HepG2 (cell line): ENCODE results near the gene HIRA. TPM values are rescaled to one million over a fixed set of nuclear protein-coding genes. Genes with fewer than 3 reads are reported as not detected.

Experiments used
- ATAC-seq: fragments of 200-7000 bp; cut with Tn5 transposase; 3 replicates; pipeline ENCODE4 v1.9.1; 2020; ENCODE audit warnings: mild to moderate bottlenecking, moderate library complexity
- BruUV-seq: library from RNA; stranded (reverse); fragments of 400-500 nt; replicated peaks from 2 replicates; lab custom pipeline; 2021; lab: Mats Ljungman, UMichigan
- CTCF ChIA-PET: fragments of 300-600 bp; formaldehyde crosslinking; extraction: SDS; loops from one replicate; lab custom pipeline; 2021; ENCODE audit warnings: low total read pairs, inconsistent platforms, low intra/inter-chr PET ratio; lab: Yijun Ruan, JAX
- POLR2A ChIA-PET: fragments of 350-600 bp; sonication (Branson Sonifier 250); formaldehyde crosslinking; loops from one replicate; lab custom pipeline; 2020; ENCODE audit warnings: antibody characterized with exemption, inconsistent platforms; lab: Yijun Ruan, JAX
- DNase-seq: peaks from one replicate; pipeline ENCODE4 v3.0.0-alpha.2; 2015; ENCODE audit warnings: low spot score
- FAIRE-seq: peaks from 3 replicates; lab custom pipeline; 2011; peaks lifted over from hg19 to GRCh38; lab: Jason Lieb, UNC
- H2AFZ ChIP-seq: one replicate; pipeline ENCODE4 v1.6.1; 2011; ENCODE audit warnings: low read length, inconsistent platforms
- H3K27ac ChIP-seq: fragments of 300-600 bp; 3 replicates; pipeline ENCODE4 v1.8.0; 2011; ENCODE audit warnings: mixed run types, mild to moderate bottlenecking, mixed read lengths, low read length, inconsistent platforms; ENCODE audit not compliant: insufficient read depth; ENCODE audit errors: extremely low read length
- H3K27me3 ChIP-seq, 2 experiments: fragments of 200-600 bp in 1 of 2; 2 replicates in 1 of 2; 3 replicates in 1 of 2; pipeline versions ENCODE4 v1.6.0 to v1.8.0; 2011; ENCODE audit warnings: low read length in 2 of 2, mild to moderate bottlenecking in 2 of 2, moderate library complexity in 2 of 2, inconsistent platforms in 1 of 2; ENCODE audit not compliant: insufficient read depth in 2 of 2, control insufficient read depth in 1 of 2
- H3K36me3 ChIP-seq, 2 experiments: fragments of 200-600 bp in 1 of 2; replicated peaks in 1 of 2; 2 replicates in 1 of 2; 3 replicates in 1 of 2; pipeline versions ENCODE4 v1.5.1 to v1.8.0; 2011; ENCODE audit warnings: low read length in 2 of 2, inconsistent platforms in 1 of 2; ENCODE audit not compliant: insufficient read depth in 2 of 2, control insufficient read depth in 1 of 2
- H3K4me1 ChIP-seq: 2 replicates; pipeline ENCODE4 v1.5.1; 2012; ENCODE audit warnings: low read length, inconsistent platforms; ENCODE audit not compliant: insufficient read depth
- H3K4me2 ChIP-seq: 2 replicates; pipeline ENCODE4 v1.6.0; 2011; ENCODE audit warnings: low read depth, low read length, inconsistent platforms
- H3K4me3 ChIP-seq, 3 experiments: fragments of 200-600 bp in 1 of 3; sonication (generic), shearing (Covaris generic) in 1 of 3; replicated peaks in 1 of 3; 2 replicates each; pipeline ENCODE4 v1.5.1; 2011 to 2016; ENCODE audit warnings: low read length in 3 of 3, inconsistent platforms in 2 of 3, low read depth in 2 of 3, mild to moderate bottlenecking in 2 of 3, control low read depth in 1 of 3, mixed read lengths in 1 of 3; ENCODE audit not compliant: insufficient read depth in 1 of 3
- H3K79me2 ChIP-seq: one replicate; pipeline ENCODE4 v1.6.1; 2011; ENCODE audit warnings: low read length, inconsistent platforms; ENCODE audit not compliant: insufficient read depth
- H3K9ac ChIP-seq: 2 replicates; pipeline ENCODE4 v1.6.0; 2011; ENCODE audit warnings: mild to moderate bottlenecking, low read depth, low read length, inconsistent platforms; ENCODE audit not compliant: insufficient read depth
- H3K9me3 ChIP-seq: 2 replicates; pipeline ENCODE4 v1.5.1; 2012; ENCODE audit warnings: mild to moderate bottlenecking, low read length
- H4K20me1 ChIP-seq: 2 replicates; pipeline ENCODE4 v1.6.0; 2011; ENCODE audit warnings: inconsistent platforms, mild to moderate bottlenecking, low read length, moderate library complexity; ENCODE audit not compliant: insufficient read depth
- ATRX ChIP-seq: sonication (generic); formaldehyde crosslinking; IDR thresholded peaks from 2 replicates; pipeline ENCODE4 v1.4.0; 2020; ENCODE audit warnings: missing genetic modification reagents, borderline replicate concordance
- EED ChIP-seq: sonication (generic); formaldehyde crosslinking; IDR thresholded peaks from 2 replicates; pipeline ENCODE4 v1.5.0; 2020; ENCODE audit warnings: mild to moderate bottlenecking, missing genetic modification reagents
- ESRRA ChIP-seq: sonication (generic); formaldehyde crosslinking; IDR thresholded peaks from 2 replicates; pipeline ENCODE4 v1.5.1; 2020; ENCODE audit warnings: mild to moderate bottlenecking, low read depth, missing genetic modification reagents
- MBNL3 ChIP-seq: fragments of 250-450 bp; sonication (Bioruptor Pico); conservative IDR thresholded peaks from 2 replicates; pipeline ENCODE4 v1.8.0; 2022; ENCODE audit warnings: mild to moderate bottlenecking, inconsistent platforms
- MTF1 ChIP-seq: sonication (generic); formaldehyde crosslinking; IDR thresholded peaks from 2 replicates; pipeline ENCODE4 v1.5.0; 2020; ENCODE audit warnings: missing genetic modification reagents
- PCBP1 ChIP-seq: fragments of 200-400 bp; formaldehyde crosslinking; IDR thresholded peaks from 2 replicates; pipeline ENCODE4 v1.6.1; 2017; ENCODE audit warnings: mild to moderate bottlenecking, low read depth, low read length, borderline replicate concordance
- SP5 ChIP-seq: IDR thresholded peaks from 2 replicates; pipeline ENCODE4 v1.6.1; 2016; ENCODE audit warnings: low read depth, borderline replicate concordance
- SUZ12 ChIP-seq: fragments of 150-350 bp; IDR thresholded peaks from 2 replicates; pipeline ENCODE4 v1.6.1; 2014; ENCODE audit warnings: low read depth, low read length
- ZNF138 ChIP-seq: sonication (generic); formaldehyde crosslinking; IDR thresholded peaks from 2 replicates; pipeline ENCODE4 v1.5.0; 2020; ENCODE audit warnings: mild to moderate bottlenecking, low read depth, missing genetic modification reagents
- ZNF230 ChIP-seq: sonication (generic); formaldehyde crosslinking; IDR thresholded peaks from 2 replicates; pipeline ENCODE4 v1.4.0; 2020; ENCODE audit warnings: mild to moderate bottlenecking, missing genetic modification reagents
- ZNF253 ChIP-seq: sonication (generic); formaldehyde crosslinking; IDR thresholded peaks from 2 replicates; pipeline ENCODE4 v1.8.0; 2022; ENCODE audit warnings: mild to moderate bottlenecking, missing genetic modification reagents, borderline replicate concordance
- ZNF484 ChIP-seq: sonication (generic); formaldehyde crosslinking; IDR thresholded peaks from 2 replicates; pipeline ENCODE4 v1.5.1; 2020; ENCODE audit warnings: mild to moderate bottlenecking, low read depth, missing genetic modification reagents, borderline replicate concordance
- ZNF530 ChIP-seq: sonication (generic); formaldehyde crosslinking; IDR thresholded peaks from 2 replicates; pipeline ENCODE4 v1.5.0; 2020; ENCODE audit warnings: low read depth, mild to moderate bottlenecking, missing genetic modification reagents
- ZNF564 ChIP-seq: sonication (generic); formaldehyde crosslinking; IDR thresholded peaks from 2 replicates; pipeline ENCODE4 v1.8.1; 2023; ENCODE audit warnings: mild to moderate bottlenecking, missing genetic modification reagents
- ZNF652 ChIP-seq: IDR thresholded peaks from 2 replicates; pipeline ENCODE4 v1.6.1; 2016; ENCODE audit warnings: low read depth, borderline replicate concordance
- WGBS: methylation state at CpG from one replicate; pipeline ENCODE4 v1.1.6; 2017; ENCODE audit warnings: low lambda C conversion rate; 5-methylcytosine and 5-hydroxymethylcytosine counted together
- in situ Hi-C: cut with HindIII; loops from 2 replicates; pipeline ENCODE4 v1.10.0; 2017; ENCODE audit warnings: low pct_unique_long_range_greater_than_20kb; ENCODE audit not compliant: extremely low pct_ligation_motif_present
- intact Hi-C: fragments of 100-400 bp; cut with micrococcal nuclease; formaldehyde crosslinking; loops from one replicate; pipeline ENCODE4 v1.10.0; 2022; ENCODE audit not compliant: unreplicated experiment
- polyA plus RNA-seq, 8 experiments: library from polyadenylated mRNA; depleted of rRNA in 3 of 8; stranded (reverse) in 7 of 8; unstranded in 1 of 8; fragments of >200 nt; fragmentation: Illumina TruSeq in 4 of 8; extraction: Trizol in 4 of 8; gene quantifications; 2 replicates each; pipeline versions ENCODE4 v1.2.1 to v1.2.3, GENCODE V29; 2011 to 2016; ENCODE audit warnings: low read depth in 4 of 8, missing spikeins in 1 of 8, mixed read lengths in 1 of 8; ENCODE audit not compliant: insufficient read depth in 1 of 8
- total RNA-seq, 5 experiments: library from RNA; depleted of rRNA; stranded (reverse); fragments of >200 nt; fragmentation: Illumina TruSeq; extraction: Trizol; gene quantifications; 2 replicates each; pipeline ENCODE4 v1.2.3, GENCODE V29; 2016; ENCODE audit warnings: low read depth in 1 of 5
- TF ChIP-seq, protein P1 (sequence below): sonication (generic); formaldehyde crosslinking; IDR thresholded peaks from 2 replicates; pipeline ENCODE4 v1.8.1; 2022; ENCODE audit warnings: mild to moderate bottlenecking, missing genetic modification reagents
- TF ChIP-seq, protein P2 (sequence below), 2 experiments: sonication (generic) in 1 of 2; formaldehyde crosslinking in 1 of 2; IDR thresholded peaks; 2 replicates each; pipeline versions ENCODE4 v1.5.1 to v1.6.1; 2011 to 2020; ENCODE audit warnings: borderline replicate concordance in 1 of 2, low read depth in 1 of 2, low read length in 1 of 2, mild to moderate bottlenecking in 1 of 2, missing genetic modification reagents in 1 of 2, moderate library complexity in 1 of 2
- TF ChIP-seq, protein P3 (sequence below): sonication (generic); formaldehyde crosslinking; IDR thresholded peaks from 2 replicates; pipeline ENCODE4 v1.4.0; 2020; ENCODE audit warnings: missing genetic modification reagents

HIRA gene
- total and polyA plus RNA-seq, 2 of the 13 experiments (the other 11 are each of a cell fraction or from before 2014, with no cell fraction given): 21.5 to 29.2 TPM

DNA sequence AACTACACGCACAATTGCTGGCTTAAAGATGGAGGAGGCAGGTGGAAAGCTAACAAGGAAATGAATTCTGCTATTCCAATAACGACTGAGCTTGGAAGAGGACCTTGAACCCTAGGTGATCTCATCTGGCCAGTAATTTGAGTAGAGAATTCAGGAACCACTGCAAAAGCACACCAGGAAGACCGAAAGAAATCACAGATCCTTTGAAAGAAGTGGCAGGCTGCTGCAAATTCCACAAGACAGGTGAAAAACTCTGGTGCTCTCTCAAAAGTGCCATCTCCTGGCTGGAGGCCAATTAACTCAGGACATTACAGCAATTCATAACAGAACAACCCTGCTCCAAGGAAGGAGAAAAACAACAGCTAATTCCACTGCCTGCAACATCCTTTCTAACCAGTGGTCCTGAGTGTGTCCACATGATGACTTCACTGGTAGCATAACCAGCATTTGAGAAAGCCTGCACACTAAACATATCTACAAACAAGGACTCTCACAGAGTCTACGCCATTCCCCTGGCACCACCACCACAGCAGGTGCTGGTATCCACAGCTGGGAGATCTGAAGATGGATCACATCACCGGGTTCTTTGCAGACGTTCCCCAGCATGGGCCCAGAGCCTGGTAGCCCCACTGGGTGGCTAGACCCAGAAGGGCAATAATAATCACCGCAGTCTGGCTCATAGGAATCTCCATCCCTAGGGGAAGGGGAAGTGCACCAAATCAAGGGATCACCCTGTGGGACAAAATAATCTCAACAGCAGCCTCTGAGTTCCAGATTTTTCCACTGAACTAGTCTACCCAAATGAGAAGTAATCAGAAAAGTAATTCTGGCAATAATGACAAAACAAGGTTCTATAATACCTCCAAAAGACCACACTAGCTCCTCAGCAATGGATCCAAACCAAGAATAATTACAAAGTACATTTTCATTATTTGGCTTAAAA is 95.1 kb downstream of the HIRA start (continued):
- TF ChIP-seq, protein P1, sequence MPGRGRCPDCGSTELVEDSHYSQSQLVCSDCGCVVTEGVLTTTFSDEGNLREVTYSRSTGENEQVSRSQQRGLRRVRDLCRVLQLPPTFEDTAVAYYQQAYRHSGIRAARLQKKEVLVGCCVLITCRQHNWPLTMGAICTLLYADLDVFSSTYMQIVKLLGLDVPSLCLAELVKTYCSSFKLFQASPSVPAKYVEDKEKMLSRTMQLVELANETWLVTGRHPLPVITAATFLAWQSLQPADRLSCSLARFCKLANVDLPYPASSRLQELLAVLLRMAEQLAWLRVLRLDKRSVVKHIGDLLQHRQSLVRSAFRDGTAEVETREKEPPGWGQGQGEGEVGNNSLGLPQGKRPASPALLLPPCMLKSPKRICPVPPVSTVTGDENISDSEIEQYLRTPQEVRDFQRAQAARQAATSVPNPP (CRISPR knock-in tag): no peak
- TF ChIP-seq, protein P2, sequence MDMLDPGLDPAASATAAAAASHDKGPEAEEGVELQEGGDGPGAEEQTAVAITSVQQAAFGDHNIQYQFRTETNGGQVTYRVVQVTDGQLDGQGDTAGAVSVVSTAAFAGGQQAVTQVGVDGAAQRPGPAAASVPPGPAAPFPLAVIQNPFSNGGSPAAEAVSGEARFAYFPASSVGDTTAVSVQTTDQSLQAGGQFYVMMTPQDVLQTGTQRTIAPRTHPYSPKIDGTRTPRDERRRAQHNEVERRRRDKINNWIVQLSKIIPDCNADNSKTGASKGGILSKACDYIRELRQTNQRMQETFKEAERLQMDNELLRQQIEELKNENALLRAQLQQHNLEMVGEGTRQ (IDR thresholded peaks at IDR 0.05; ENCODE audit: low read depth, low read length): no peak
- TF ChIP-seq, protein P2 (CRISPR knock-in tag; IDR thresholded peaks at IDR 0.05; ENCODE audit: borderline replicate concordance): no peak
- no peak for TF ChIP-seq ZNF484
- TF ChIP-seq, all 625 proteins: peak for 27

DNA sequence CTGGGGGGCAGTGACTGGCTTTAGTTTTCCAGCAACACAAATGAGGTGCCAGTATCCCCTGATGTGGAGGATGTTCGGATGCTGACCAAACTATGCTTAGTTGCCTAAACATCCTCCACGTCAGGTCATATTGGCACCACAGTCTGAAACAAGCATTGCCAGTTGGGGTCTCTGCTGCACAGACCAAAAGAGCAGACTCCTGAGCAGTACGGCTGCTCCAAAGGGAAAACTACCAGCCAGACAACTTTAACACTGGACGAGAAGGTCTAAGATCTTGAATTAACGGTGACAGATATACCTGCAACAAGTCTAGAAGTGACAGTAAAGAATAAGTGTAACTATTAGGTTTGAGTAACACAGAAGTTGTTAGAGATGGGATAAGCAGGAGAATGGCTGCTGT is 99.6 kb downstream of the HIRA start:
- Histone ChIP-seq H3K9me3 (peaks cover 5% of the 10 kb centered on the region; the same call in 1 of the 2 replicates), H3K27ac (no peak overlapping the region), H3K4me1 (peaks cover 15% of the 10 kb centered on the region), H3K9ac (no peak overlapping the region), H3K4me3 (no peak overlapping the region), H4K20me1 (no peaks in the 10 kb centered on the region), H3K36me3 (peaks cover 16 to 56% of the 10 kb centered on the region in 2 experiments; a peak in 4 of 5 replicates), H3K79me2 (no peaks in the 10 kb centered on the region), H3K27me3 (no peaks in the 10 kb centered on the region), H3K4me2 (no peak overlapping the region), H2AFZ (no peak overlapping the region)
- FAIRE-seq (no peak), DNase-seq (no peak), ATAC-seq (no peak)
- WGBS: 100% methylated on average over 5 of the region's 5 CpGs
- POLR2A ChIA-PET: no interaction called here
- no TSS peak for BruUV-seq
- CTCF ChIA-PET: no interaction called here
- TF ChIP-seq PCBP1 (no peak), ZNF253 (no peak), ESRRA (CRISPR knock-in tag) (no peak), ZNF652 (CRISPR knock-in tag) (no peak), ZNF564 (CRISPR knock-in tag) (no peak), MBNL3 (CRISPR knock-in tag) (no peak), ZNF138 (CRISPR knock-in tag) (no peak), SP5 (CRISPR knock-in tag) (no peak), ATRX (CRISPR knock-in tag) (no peak), MTF1 (CRISPR knock-in tag) (no peak), ZNF230 (CRISPR knock-in tag) (no peak), ZNF530 (no peak), SUZ12 (no peak), EED (CRISPR knock-in tag) (no peak)
- TF ChIP-seq, protein P3, sequence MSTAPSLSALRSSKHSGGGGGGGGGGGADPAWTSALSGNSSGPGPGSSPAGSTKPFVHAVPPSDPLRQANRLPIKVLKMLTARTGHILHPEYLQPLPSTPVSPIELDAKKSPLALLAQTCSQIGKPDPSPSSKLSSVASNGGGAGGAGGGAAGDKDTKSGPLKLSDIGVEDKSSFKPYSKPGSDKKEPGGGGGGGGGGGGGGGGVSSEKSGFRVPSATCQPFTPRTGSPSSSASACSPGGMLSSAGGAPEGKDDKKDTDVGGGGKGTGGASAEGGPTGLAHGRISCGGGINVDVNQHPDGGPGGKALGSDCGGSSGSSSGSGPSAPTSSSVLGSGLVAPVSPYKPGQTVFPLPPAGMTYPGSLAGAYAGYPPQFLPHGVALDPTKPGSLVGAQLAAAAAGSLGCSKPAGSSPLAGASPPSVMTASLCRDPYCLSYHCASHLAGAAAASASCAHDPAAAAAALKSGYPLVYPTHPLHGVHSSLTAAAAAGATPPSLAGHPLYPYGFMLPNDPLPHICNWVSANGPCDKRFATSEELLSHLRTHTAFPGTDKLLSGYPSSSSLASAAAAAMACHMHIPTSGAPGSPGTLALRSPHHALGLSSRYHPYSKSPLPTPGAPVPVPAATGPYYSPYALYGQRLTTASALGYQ (CRISPR knock-in tag): no peak
- in situ Hi-C loops (no loop called here), intact Hi-C loops (no loop called here)
